C4-2B (cell line): ENCODE data around the gene ATP13A2.

Experiments
- CTCF ChIP-seq: fragments of 450-650 bp; conservative IDR thresholded peaks from 2 replicates; pipeline ENCODE4 v1.5.1; 2017; ENCODE audit warnings: mild to moderate bottlenecking
- ZFX ChIP-seq: fragments of 450-650 bp; IDR thresholded peaks from 2 replicates; pipeline ENCODE4 v1.6.1; 2017

- TF ChIP-seq CTCF (no peak), ZFX (no peak)
Observed at GRCh38 chr1:16993521-16994038, 18.1 kb downstream of the ATP13A2 start.
